GM21529 (cell line): Measurements from ENCODE around the gene RGL3.
A peak's percentile ranks its signal among the peaks of the same experiment; 100 is the strongest.
"Not testable (repeated sequence)": the region's sequence is repeated elsewhere in the genome, so short reads cannot be mapped to it uniquely, and the experiment has no call there.

ENCODE experiments used
- ATAC-seq: cut with Tn5 transposase; IDR thresholded peaks from one replicate; pipeline ENCODE4 v1.9.1; 2021; ENCODE audit not compliant: unreplicated experiment

The RGL3 gene

GRCh38 chr19:11421371-11422098 is 2.4 kb upstream of the RGL3 start:
- peak; percentile 38 for ATAC-seq

GRCh38 chr19:11420429-11421370 is 1.6 kb upstream of the RGL3 start:
- ATAC-seq = no peak

- ATAC-seq = no peak
These were observed 993 bp downstream of the RGL3 start for GRCh38 chr19:11418094-11418548.

- no peak for ATAC-seq
These were observed 2.6 kb downstream of the RGL3 start for GRCh38 chr19:11416346-11417052.

GRCh38 chr19:11414544-11414943 is 4.6 kb downstream of the RGL3 start:
- no peak for ATAC-seq

- ATAC-seq = no peak
These were observed 8.4 kb downstream of the RGL3 start for GRCh38 chr19:11410682-11411081.

- no peak for ATAC-seq
These were observed 10.5 kb downstream of the RGL3 start for GRCh38 chr19:11408591-11408990.

- not testable (repeated sequence) for ATAC-seq
These were observed 12.3 kb downstream of the RGL3 start for GRCh38 chr19:11406703-11407236.

- ATAC-seq = no peak
These were observed 13.1 kb downstream of the RGL3 start for GRCh38 chr19:11405846-11406643.

- no peak for ATAC-seq
These were observed 14.4 kb downstream of the RGL3 start for GRCh38 chr19:11404588-11405222.

GRCh38 chr19:11401808-11402543 is 17.1 kb downstream of the RGL3 start:
- ATAC-seq = no peak

GRCh38 chr19:11400798-11401197 is 18.3 kb downstream of the RGL3 start:
- ATAC-seq = no peak

GRCh38 chr19:11399667-11400066 is 19.4 kb downstream of the RGL3 start:
- no peak for ATAC-seq

GRCh38 chr19:11397089-11397610 is 22.0 kb downstream of the RGL3 start:
- ATAC-seq = no peak

GRCh38 chr19:11390933-11391680 is 28.0 kb downstream of the RGL3 start:
- ATAC-seq = no peak

GRCh38 chr19:11390359-11390758 is 28.8 kb downstream of the RGL3 start:
- ATAC-seq = no peak

- ATAC-seq = no peak
These were observed 31.7 kb downstream of the RGL3 start for GRCh38 chr19:11387162-11388034.
